Measurements from ENCODE around the gene PSMC6.

Gene PSMC6

GRCh38 chr14:52776816-52777215 lies 69.8 kb downstream of the PSMC6 start:
- DNase-seq (ENCODE audit: low read depth), result no peak
- TF ChIP-seq CTCF (IDR thresholded peaks at IDR 0.05; ENCODE audit: insufficient read depth, low read depth, low read length, missing control alignments), result no peak
- no peak overlapping the region for H3K4me3 ChIP-seq (ENCODE audit: low read length)

Measured in epithelial cell of esophagus (primary cell).